Measurements from ENCODE around the gene HACD1.

Gene HACD1

DNA sequence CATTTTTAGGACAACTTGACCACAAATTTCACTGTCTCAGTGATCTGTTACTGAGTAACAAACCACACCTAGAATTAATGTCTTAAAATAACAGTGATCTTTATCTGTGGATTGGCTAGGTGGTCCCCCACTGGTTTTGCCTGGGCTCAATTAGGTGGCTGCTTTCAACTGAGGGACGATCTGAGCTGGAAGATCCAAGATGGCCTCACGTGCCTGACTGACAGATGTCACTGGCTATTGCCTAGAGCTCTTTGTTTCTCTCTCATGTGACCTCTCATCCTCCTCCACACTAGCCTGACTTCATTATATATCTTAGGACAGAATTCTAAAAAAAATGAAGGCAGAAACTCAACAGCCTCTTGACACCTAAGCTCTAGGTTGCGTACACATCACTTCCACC lies 59.7 kb downstream of the HACD1 start:
- Histone ChIP-seq H3K9ac (ENCODE audit: low read length) (no peak overlapping the region), H3K4me2 (ENCODE audit: low read depth, low read length, poor library complexity, severe bottlenecking) (no peak overlapping the region), H3K9me3 (ENCODE audit: insufficient read depth, low read length) (no peaks in the 10 kb centered on the region), H4K20me1 (ENCODE audit: low read depth, low read length) (no peaks in the 10 kb centered on the region), H3F3A (ENCODE audit: insufficient read depth) (no peaks in the 10 kb centered on the region), H3K4me3 (ENCODE audit: insufficient read depth, low read length, poor library complexity, severe bottlenecking) (no peak overlapping the region), H3K9me2 (replicated peaks; ENCODE audit: insufficient read depth, low read length) (no peaks in the 10 kb centered on the region), H2AFZ (ENCODE audit: low read depth, low read length, severe bottlenecking) (no peak overlapping the region), H3K27me3 (ENCODE audit: low read length) (no peaks in the 10 kb centered on the region), H3K36me3 (ENCODE audit: low read length) (no peaks in the 10 kb centered on the region), H3K79me2 (ENCODE audit: insufficient read depth, low read length) (no peaks in the 10 kb centered on the region), H3K27ac (ENCODE audit: low read depth, low read length) (no peak overlapping the region)
- no peak for TF ChIP-seq EZH2phosphoT487 (conservative IDR thresholded peaks at IDR 0.05; ENCODE audit: low read length)
- TF ChIP-seq, protein P1, sequence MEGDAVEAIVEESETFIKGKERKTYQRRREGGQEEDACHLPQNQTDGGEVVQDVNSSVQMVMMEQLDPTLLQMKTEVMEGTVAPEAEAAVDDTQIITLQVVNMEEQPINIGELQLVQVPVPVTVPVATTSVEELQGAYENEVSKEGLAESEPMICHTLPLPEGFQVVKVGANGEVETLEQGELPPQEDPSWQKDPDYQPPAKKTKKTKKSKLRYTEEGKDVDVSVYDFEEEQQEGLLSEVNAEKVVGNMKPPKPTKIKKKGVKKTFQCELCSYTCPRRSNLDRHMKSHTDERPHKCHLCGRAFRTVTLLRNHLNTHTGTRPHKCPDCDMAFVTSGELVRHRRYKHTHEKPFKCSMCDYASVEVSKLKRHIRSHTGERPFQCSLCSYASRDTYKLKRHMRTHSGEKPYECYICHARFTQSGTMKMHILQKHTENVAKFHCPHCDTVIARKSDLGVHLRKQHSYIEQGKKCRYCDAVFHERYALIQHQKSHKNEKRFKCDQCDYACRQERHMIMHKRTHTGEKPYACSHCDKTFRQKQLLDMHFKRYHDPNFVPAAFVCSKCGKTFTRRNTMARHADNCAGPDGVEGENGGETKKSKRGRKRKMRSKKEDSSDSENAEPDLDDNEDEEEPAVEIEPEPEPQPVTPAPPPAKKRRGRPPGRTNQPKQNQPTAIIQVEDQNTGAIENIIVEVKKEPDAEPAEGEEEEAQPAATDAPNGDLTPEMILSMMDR (IDR thresholded peaks at IDR 0.05; ENCODE audit: insufficient read depth, low read length, poor library complexity, severe bottlenecking) = no peak

DNA sequence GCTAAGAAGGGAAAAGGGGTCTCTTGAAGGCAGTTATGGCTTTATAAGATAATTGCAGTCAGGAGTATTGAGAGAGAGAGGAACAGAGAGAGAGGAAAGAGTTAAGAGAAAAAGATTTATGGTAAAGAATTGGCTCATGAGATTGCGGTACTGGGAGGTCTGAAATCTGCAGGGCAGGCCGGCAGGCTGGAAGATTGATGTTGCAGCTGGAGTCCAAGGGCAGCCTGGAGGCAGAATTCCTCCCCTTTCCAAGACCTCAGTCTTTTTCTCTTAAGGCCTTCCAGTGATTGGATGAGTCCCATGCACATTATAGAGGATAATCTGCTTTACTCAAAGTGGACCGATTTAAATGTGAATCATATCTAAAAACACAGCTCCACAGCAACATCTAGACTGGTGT lies 68.4 kb downstream of the HACD1 start:
- no peaks in the 10 kb centered on the region for H3K79me2 ChIP-seq (ENCODE audit: insufficient read depth, low read length)
- H3K27me3 ChIP-seq (ENCODE audit: low read length) = no peaks in the 10 kb centered on the region
- H4K20me1 ChIP-seq (ENCODE audit: low read depth, low read length) = no peaks in the 10 kb centered on the region
- no peak overlapping the region for H2AFZ ChIP-seq (ENCODE audit: low read depth, low read length, severe bottlenecking)
- H3F3A ChIP-seq (ENCODE audit: insufficient read depth) = no peaks in the 10 kb centered on the region
- TF ChIP-seq EZH2phosphoT487 (conservative IDR thresholded peaks at IDR 0.05; ENCODE audit: low read length) = no peak
- TF ChIP-seq, protein P1 (IDR thresholded peaks at IDR 0.05; ENCODE audit: insufficient read depth, low read length, poor library complexity, severe bottlenecking) = no peak
- H3K36me3 ChIP-seq (ENCODE audit: low read length) = no peaks in the 10 kb centered on the region
- no peak overlapping the region for H3K27ac ChIP-seq (ENCODE audit: low read depth, low read length)
- H3K4me2 ChIP-seq (ENCODE audit: low read depth, low read length, poor library complexity, severe bottlenecking) = no peak overlapping the region
- H3K9me3 ChIP-seq (ENCODE audit: insufficient read depth, low read length) = no peaks in the 10 kb centered on the region
- H3K9me2 ChIP-seq (replicated peaks; ENCODE audit: insufficient read depth, low read length) = no peaks in the 10 kb centered on the region
- H3K9ac ChIP-seq (ENCODE audit: low read length) = no peak overlapping the region
- H3K4me3 ChIP-seq (ENCODE audit: insufficient read depth, low read length, poor library complexity, severe bottlenecking) = no peak overlapping the region

DNA sequence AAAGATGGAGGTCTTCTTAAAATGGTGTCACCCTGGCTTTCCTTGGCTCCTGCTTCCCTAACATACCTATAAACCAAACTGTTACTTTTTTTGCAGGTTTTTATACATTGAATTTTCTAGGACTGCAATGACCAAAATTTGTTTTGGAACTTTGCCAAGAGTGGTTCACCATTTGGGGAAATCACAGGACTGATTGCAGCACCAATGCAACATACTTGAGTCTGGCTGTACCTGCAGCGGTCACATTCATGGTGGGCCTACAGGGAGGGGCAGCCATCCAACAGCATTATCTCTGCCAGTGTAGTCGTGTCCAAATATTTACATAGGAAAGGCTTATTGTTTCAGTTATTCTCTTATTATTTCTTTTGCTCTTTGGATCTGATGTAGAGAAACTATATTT lies 69.0 kb downstream of the HACD1 start:
- Histone ChIP-seq H3K9me2 (replicated peaks; ENCODE audit: insufficient read depth, low read length) (no peaks in the 10 kb centered on the region), H4K20me1 (ENCODE audit: low read depth, low read length) (no peaks in the 10 kb centered on the region), H2AFZ (ENCODE audit: low read depth, low read length, severe bottlenecking) (no peak overlapping the region), H3K4me2 (ENCODE audit: low read depth, low read length, poor library complexity, severe bottlenecking) (no peak overlapping the region), H3F3A (ENCODE audit: insufficient read depth) (no peaks in the 10 kb centered on the region), H3K27ac (ENCODE audit: low read depth, low read length) (no peak overlapping the region), H3K9me3 (ENCODE audit: insufficient read depth, low read length) (no peaks in the 10 kb centered on the region), H3K9ac (ENCODE audit: low read length) (no peak overlapping the region), H3K27me3 (ENCODE audit: low read length) (no peaks in the 10 kb centered on the region), H3K4me3 (ENCODE audit: insufficient read depth, low read length, poor library complexity, severe bottlenecking) (no peak overlapping the region), H3K36me3 (ENCODE audit: low read length) (no peaks in the 10 kb centered on the region), H3K79me2 (ENCODE audit: insufficient read depth, low read length) (no peaks in the 10 kb centered on the region)
- TF ChIP-seq, protein P1 (IDR thresholded peaks at IDR 0.05; ENCODE audit: insufficient read depth, low read length, poor library complexity, severe bottlenecking) = no peak
- TF ChIP-seq EZH2phosphoT487 (conservative IDR thresholded peaks at IDR 0.05; ENCODE audit: low read length) = no peak

Measured in SU-DHL-6 (cell line).